Activated CD4-positive, alpha-beta T cell treated with anti-CD3 and anti-CD28 coated beads, Interleukin-2, amount 50 U/mL, for 16 hours (primary cell): ENCODE data around the gene BCL2A1.
"Not testable (repeated sequence)": the region's sequence is repeated elsewhere in the genome, so short reads cannot be mapped to it uniquely, and the experiment has no call there.

Experiments
- DNase-seq: peaks from one replicate; pipeline ENCODE4 v3.0.0-alpha.2; 2020

BCL2A1 gene

GRCh38 chr15:79988448-79989117 is 17.6 kb upstream of the BCL2A1 start:
- no peak for DNase-seq

GRCh38 chr15:79987969-79988368 is 17.0 kb upstream of the BCL2A1 start:
- DNase-seq = no peak

GRCh38 chr15:79987569-79987955 is 16.6 kb upstream of the BCL2A1 start:
- no peak for DNase-seq

- peak; percentile 37 for DNase-seq
Measured at GRCh38 chr15:79981831-79982455, 10.9 kb upstream of the BCL2A1 start.

- DNase-seq = peak; percentile 29
Measured at GRCh38 chr15:79978655-79979514, 7.9 kb upstream of the BCL2A1 start.

- DNase-seq = no peak
Measured at GRCh38 chr15:79978260-79978654, 7.3 kb upstream of the BCL2A1 start.

- DNase-seq = no peak
Measured at GRCh38 chr15:79977431-79978054, 6.5 kb upstream of the BCL2A1 start.

GRCh38 chr15:79973456-79974195 is 2.6 kb upstream of the BCL2A1 start:
- DNase-seq = peak; percentile 51

- no peak for DNase-seq
Measured at GRCh38 chr15:79972863-79973262, 1.9 kb upstream of the BCL2A1 start.

GRCh38 chr15:79970181-79970580 is 815 bp downstream of the BCL2A1 start:
- DNase-seq = no peak

- DNase-seq = no peak
Measured at GRCh38 chr15:79969146-79969545, 1.9 kb downstream of the BCL2A1 start.

- peak; percentile 87 for DNase-seq
Measured at GRCh38 chr15:79967298-79968182, 3.5 kb downstream of the BCL2A1 start.

- DNase-seq = no peak
Measured at GRCh38 chr15:79966634-79967297, 4.2 kb downstream of the BCL2A1 start.

GRCh38 chr15:79965846-79966630 is 5.0 kb downstream of the BCL2A1 start:
- DNase-seq = peak; percentile 64

GRCh38 chr15:79964232-79964805 is 6.7 kb downstream of the BCL2A1 start:
- no peak for DNase-seq

- not testable (repeated sequence) for DNase-seq
Measured at GRCh38 chr15:79962921-79963320, 8.1 kb downstream of the BCL2A1 start.

GRCh38 chr15:79962178-79962577 is 8.8 kb downstream of the BCL2A1 start:
- DNase-seq = no peak

GRCh38 chr15:79960502-79961212 is 10.3 kb downstream of the BCL2A1 start:
- no peak for DNase-seq

GRCh38 chr15:79957741-79958140 is 13.3 kb downstream of the BCL2A1 start:
- no peak for DNase-seq
